Cardiac septum (tissue), 1 donor: ENCODE results near the gene CMTM4. TPM values are rescaled to one million over a fixed set of nuclear protein-coding genes. Genes with fewer than 3 reads are reported as not detected.
"Not testable (repeated sequence)": the region's sequence is repeated elsewhere in the genome, so short reads cannot be mapped to it uniquely, and the experiment has no call there.

Experiments used
- DNase-seq: peaks from one replicate; pipeline ENCODE4 v3.0.0-alpha.2; 2020; ENCODE audit warnings: low spot score
- intact Hi-C: fragments of 100-400 bp; cut with DNase I; formaldehyde crosslinking; loops from one replicate; pipeline ENCODE4 v1.14.0; 2022
- total RNA-seq: library from RNA; stranded (reverse); fragmentation: NEBNext Ultra II Directional; extraction: Animal tissue kit (Norgen Biotek cat#: 25700); gene quantifications from one replicate; pipeline ENCODE4 v1.2.1, GENCODE V29; 2021
- donor health status: DM: no; HTN: no; CAD: no.

Gene CMTM4
- total RNA-seq, 1 donor from 2014 or later: 10.4 TPM

GRCh38 chr16:66605177-66605978, 91.2 kb downstream of the CMTM4 start:
- intact Hi-C loops: loop anchor here (2.0 to 5.0 kb wide), 2 partner anchors 92 to 199 kb away; partner anchors contain the start of gene CMTM4
- DNase-seq: peak; percentile 78

- intact Hi-C loops: loop anchor here (1.0 to 5.0 kb wide), 3 partner anchors 55 to 198 kb away; partner anchors contain the start of gene CMTM4
- DNase-seq: peak; percentile 86
Measured at GRCh38 chr16:66604376-66605176, 92.0 kb downstream of the CMTM4 start, which contains the start of gene CMTM3. CMTM3 (plus strand) TSS chr16:66604704; CDS start chr16:66604806, 102 bp downstream.

GRCh38 chr16:66603537-66604375, 92.8 kb downstream of the CMTM4 start:
- intact Hi-C loops: loop anchor here (1.0 to 2.0 kb wide), 2 partner anchors 54 to 197 kb away; no protein-coding TSS in a partner anchor
- DNase-seq: no peak

- intact Hi-C loops: no loop called here
- DNase-seq: no peak
Measured at GRCh38 chr16:66601471-66601870, 95.1 kb downstream of the CMTM4 start.

GRCh38 chr16:66600477-66600876, 96.1 kb downstream of the CMTM4 start:
- intact Hi-C loops: no loop called here
- DNase-seq: no peak

- intact Hi-C loops: no loop called here
- no peak for DNase-seq
Measured at GRCh38 chr16:66599726-66600125, 96.8 kb downstream of the CMTM4 start.

- intact Hi-C loops: no loop called here
- DNase-seq: no peak
Measured at GRCh38 chr16:66598111-66598510, 98.4 kb downstream of the CMTM4 start.

GRCh38 chr16:66596986-66597848, 99.3 kb downstream of the CMTM4 start:
- intact Hi-C loops: no loop called here
- no peak for DNase-seq

GRCh38 chr16:66596559-66596958, 100.0 kb downstream of the CMTM4 start:
- DNase-seq, intact Hi-C loops: not testable (repeated sequence)

GRCh38 chr16:66594739-66595138, 101.8 kb downstream of the CMTM4 start:
- intact Hi-C loops: no loop called here
- no peak for DNase-seq

- intact Hi-C loops: no loop called here
- DNase-seq: no peak
Measured at GRCh38 chr16:66592814-66593213, 103.7 kb downstream of the CMTM4 start.

- intact Hi-C loops: no loop called here
Measured at GRCh38 chr16:66592241-66592640, 104.3 kb downstream of the CMTM4 start.

GRCh38 chr16:66591018-66591417, 105.5 kb downstream of the CMTM4 start:
- DNase-seq: no peak
- intact Hi-C loops: no loop called here

More at GRCh38 chr16:66592241-66592640, 104.3 kb downstream of the CMTM4 start:
- DNase-seq: no peak

GRCh38 chr16:66590322-66590721, 106.2 kb downstream of the CMTM4 start:
- peak; percentile 12 for DNase-seq
- intact Hi-C loops: no loop called here

- intact Hi-C loops: no loop called here
- peak; percentile 90 for DNase-seq
Measured at GRCh38 chr16:66588981-66589713, 107.4 kb downstream of the CMTM4 start.

GRCh38 chr16:66587881-66588600, 108.5 kb downstream of the CMTM4 start:
- DNase-seq: no peak
- intact Hi-C loops: no loop called here
